ENCODE measurements around the gene EXOG. TPM values are rescaled to one million over a fixed set of nuclear protein-coding genes. Genes with fewer than 3 reads are reported as not detected.

Gene EXOG
- total RNA-seq, 1 donor from 2014 or later: 16.5 TPM

DNA sequence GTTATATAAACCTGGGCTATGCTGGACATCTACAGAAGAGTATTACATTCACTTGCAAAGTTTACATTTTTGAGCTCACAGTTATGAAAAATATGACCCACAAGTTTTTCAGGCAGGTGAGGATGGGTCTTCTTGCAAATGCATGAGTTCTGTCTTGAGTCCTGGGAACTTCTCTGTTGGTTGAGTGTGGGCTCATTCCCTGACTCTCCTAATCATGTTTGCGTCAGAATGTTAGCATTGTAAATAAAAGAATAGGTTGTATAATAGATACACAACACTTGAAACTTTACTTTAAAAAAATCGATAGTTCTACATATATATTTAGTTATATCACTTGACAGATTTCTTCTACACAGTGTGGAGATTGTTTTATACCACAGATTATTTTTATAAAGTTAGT, 7.2 kb upstream of the EXOG start:
- Mint-ChIP-seq H3K27ac (ENCODE audit: unreplicated experiment) (no peak overlapping the region), H3K27me3 (ENCODE audit: low read depth) (no peaks in the 10 kb centered on the region), H3K9me3 (ENCODE audit: low read depth) (no peaks in the 10 kb centered on the region), H3K4me3 (ENCODE audit: unreplicated experiment) (no peak overlapping the region), H3K36me3 (ENCODE audit: low read depth) (peaks cover 4% of the 10 kb centered on the region), H3K4me1 (ENCODE audit: low read depth) (no peaks in the 10 kb centered on the region)
- no peak for TF ChIP-seq CTCF (IDR thresholded peaks at IDR 0.05)
- DNase-seq (ENCODE audit: low spot score): no peak

DNA sequence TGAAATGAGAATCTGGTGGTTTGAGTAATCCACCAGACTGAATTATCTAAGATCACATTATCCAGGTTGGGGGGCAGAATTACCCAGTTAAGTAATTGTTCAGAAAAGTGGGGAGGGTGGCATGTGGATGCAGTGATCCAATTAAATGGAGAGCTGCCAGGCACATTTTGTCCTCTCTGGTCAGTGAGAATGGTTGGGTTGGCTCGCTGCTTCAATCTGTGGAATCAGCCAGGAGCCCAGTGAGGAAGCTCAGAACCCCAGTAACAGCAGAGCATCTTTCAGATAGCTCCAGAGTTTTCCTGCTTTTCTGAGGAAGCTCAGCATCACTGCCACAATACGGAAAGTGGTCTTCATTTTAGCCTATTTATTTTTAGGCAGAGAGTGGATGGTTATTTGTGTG, 6.4 kb upstream of the EXOG start:
- no peak overlapping the region for H3K27ac Mint-ChIP-seq (ENCODE audit: unreplicated experiment)
- peaks cover 4% of the 10 kb centered on the region for H3K36me3 Mint-ChIP-seq (ENCODE audit: low read depth)
- H3K27me3 Mint-ChIP-seq (ENCODE audit: low read depth): no peaks in the 10 kb centered on the region
- TF ChIP-seq CTCF (IDR thresholded peaks at IDR 0.05): no peak
- H3K9me3 Mint-ChIP-seq (ENCODE audit: low read depth): no peaks in the 10 kb centered on the region
- no peaks in the 10 kb centered on the region for H3K4me1 Mint-ChIP-seq (ENCODE audit: low read depth)
- no peak for DNase-seq (ENCODE audit: low spot score)
- H3K4me3 Mint-ChIP-seq (ENCODE audit: unreplicated experiment): no peak overlapping the region

GRCh38 chr3:38490281-38491030, 5.7 kb upstream of the EXOG start:
- no peak for DNase-seq (ENCODE audit: low spot score)
- Mint-ChIP-seq H3K27me3 (ENCODE audit: low read depth) (no peaks in the 10 kb centered on the region), H3K4me1 (ENCODE audit: low read depth) (no peaks in the 10 kb centered on the region), H3K9me3 (ENCODE audit: low read depth) (no peaks in the 10 kb centered on the region), H3K36me3 (ENCODE audit: low read depth) (peaks cover 2% of the 10 kb centered on the region), H3K27ac (ENCODE audit: unreplicated experiment) (no peak overlapping the region), H3K4me3 (ENCODE audit: unreplicated experiment) (no peak overlapping the region)
- no peak for TF ChIP-seq CTCF (IDR thresholded peaks at IDR 0.05)

- TF ChIP-seq CTCF (IDR thresholded peaks at IDR 0.05): no peak
- Mint-ChIP-seq H3K4me3 (ENCODE audit: unreplicated experiment) (no peak overlapping the region), H3K27me3 (ENCODE audit: low read depth) (no peaks in the 10 kb centered on the region), H3K27ac (ENCODE audit: unreplicated experiment) (no peak overlapping the region), H3K9me3 (ENCODE audit: low read depth) (no peaks in the 10 kb centered on the region), H3K4me1 (ENCODE audit: low read depth) (no peaks in the 10 kb centered on the region), H3K36me3 (ENCODE audit: low read depth) (peaks cover 2% of the 10 kb centered on the region)
- DNase-seq (ENCODE audit: low spot score): no peak
Measured at GRCh38 chr3:38491215-38491614, 4.9 kb upstream of the EXOG start.

GRCh38 chr3:38493031-38493430, 3.1 kb upstream of the EXOG start:
- Mint-ChIP-seq H3K4me3 (ENCODE audit: unreplicated experiment) (no peak overlapping the region), H3K4me1 (ENCODE audit: low read depth) (peaks cover 9% of the 10 kb centered on the region), H3K9me3 (ENCODE audit: low read depth) (no peaks in the 10 kb centered on the region), H3K36me3 (ENCODE audit: low read depth) (no peaks in the 10 kb centered on the region), H3K27me3 (ENCODE audit: low read depth) (no peaks in the 10 kb centered on the region), H3K27ac (ENCODE audit: unreplicated experiment) (no peak overlapping the region)
- no peak for DNase-seq (ENCODE audit: low spot score)
- no peak for TF ChIP-seq CTCF (IDR thresholded peaks at IDR 0.05)

Measured in chondrocyte (in vitro differentiated cells).